GM04504 (cell line): ENCODE results near the gene ADK.
"Not testable (repeated sequence)": the region's sequence is repeated elsewhere in the genome, so short reads cannot be mapped to it uniquely, and the experiment has no call there.

Source experiments
- DNase-seq: peaks from one replicate; pipeline ENCODE4 v3.0.0-alpha.2; 2012; ENCODE audit warnings: low read depth

The ADK gene

DNA sequence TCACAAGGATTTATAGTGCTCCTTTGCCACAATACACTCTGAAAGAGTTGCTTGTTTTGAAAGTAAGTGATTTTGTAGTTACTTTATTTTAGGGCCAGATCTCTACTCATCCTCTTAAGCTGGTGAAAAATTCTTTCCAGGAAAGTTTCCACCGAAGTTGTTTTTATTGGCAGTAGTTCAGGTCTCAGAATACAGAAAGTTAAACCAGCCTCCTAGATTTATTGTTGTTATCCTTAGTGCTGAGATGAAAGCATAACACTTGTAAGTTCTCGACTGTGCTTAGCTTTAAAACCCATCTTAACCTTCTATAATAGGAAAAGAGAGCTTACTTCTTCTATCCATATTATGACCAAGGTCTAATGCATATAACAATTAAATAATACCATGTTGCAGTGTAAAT is 5.9 kb upstream of the ADK start:
- DNase-seq: peak; percentile 64

DNA sequence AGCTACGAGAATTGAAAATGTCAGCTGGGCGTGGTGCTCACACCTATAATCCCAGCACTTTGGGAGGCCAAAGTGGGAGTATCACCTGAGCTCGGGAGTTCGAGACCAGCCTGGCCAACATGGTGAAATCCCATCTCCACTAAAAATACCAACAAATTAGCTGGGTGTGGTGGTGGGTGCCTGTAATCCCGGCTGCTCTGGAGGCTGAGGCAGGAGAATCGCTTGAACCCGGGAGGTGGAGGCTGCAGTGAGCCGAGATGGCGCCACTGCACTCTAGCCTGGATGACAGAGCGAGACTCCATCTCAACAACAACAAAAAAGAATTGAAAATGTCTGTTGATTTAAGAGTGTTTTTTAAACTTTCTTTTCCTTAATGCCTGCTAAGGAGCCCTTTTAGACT is 4.0 kb upstream of the ADK start:
- not testable (repeated sequence) for DNase-seq

DNA sequence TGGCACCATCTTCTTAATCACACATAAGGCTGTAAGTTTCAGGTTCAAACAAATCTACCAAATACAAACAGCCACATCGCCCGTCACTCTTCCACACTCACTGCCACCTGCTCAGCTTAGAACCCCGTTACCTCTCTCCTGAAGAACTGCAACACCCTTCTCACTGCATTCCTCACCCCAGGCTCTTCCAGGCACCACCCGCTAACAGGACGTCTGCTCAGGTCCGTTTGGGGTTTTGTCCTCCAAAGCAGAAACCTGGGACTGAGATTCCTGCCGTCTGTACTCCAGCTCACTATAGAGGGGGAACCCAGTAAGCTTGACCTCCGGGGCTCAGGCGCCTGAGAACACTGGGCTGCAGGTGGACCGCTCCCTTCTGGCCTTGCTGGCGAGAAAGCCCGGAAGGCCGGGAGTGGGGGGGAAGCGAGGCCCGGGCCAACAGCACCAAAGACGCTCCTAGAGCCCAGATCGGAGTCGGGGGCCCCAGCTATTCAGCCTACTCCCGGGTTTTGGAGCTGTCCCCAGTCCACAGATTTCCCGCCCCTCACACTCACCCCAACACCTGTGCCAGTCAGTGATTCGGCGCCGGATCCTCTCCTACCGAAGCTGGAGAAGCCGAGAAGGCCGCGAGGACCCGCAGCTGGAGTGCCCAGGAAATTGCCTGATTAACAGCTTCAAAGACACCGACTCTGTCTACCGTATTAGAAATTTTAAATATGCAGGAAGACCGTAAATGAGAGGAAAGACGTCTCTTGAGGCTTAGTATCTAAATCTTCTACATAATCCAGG is 624 bp upstream of the ADK start, which contains the start of gene AP3M1:
AP3M1 (minus strand) TSS at position 625 of the 786 bp plus-strand sequence. CDS start 12,449 bp downstream, outside the sequence.
- DNase-seq: peak; percentile 26

DNA sequence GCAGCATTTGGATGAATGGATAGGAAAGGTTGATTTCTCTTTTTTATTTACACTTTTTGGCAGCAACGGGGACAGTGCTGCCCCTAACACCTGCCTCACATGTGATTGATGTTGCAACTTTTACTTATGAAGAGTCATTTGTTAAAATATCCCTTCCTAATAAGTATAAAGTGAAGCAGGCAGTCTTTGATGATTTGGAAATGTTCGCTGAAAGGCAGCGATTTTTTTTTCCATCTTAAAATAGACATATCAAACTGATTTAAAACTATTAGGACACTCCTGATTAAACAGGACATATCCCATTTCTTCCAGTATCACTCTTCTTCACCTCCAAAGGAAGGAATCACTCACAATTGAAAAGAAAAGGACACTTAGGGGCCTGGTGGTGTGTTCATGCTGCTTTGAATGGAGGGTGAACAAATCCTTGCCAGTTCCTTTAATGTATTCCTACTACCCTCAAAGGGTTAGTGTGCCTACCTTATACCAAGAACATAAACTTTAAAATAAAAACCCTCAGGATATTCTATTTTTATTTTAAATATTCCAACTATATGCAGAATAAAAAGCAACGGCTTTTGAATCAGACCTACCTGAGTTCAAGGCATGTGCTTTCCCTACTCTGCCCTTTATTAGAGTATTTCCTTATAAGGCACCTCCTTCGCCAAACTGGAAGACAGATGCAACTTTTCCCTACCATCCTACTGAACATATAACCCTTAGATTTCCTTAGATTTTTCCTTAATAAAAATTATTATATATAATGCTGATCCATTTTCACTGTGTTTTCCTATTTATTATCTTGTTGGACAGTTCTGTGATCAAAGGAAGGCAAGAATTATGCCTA is 1.1 kb downstream of the ADK start:
- no peak for DNase-seq

DNA sequence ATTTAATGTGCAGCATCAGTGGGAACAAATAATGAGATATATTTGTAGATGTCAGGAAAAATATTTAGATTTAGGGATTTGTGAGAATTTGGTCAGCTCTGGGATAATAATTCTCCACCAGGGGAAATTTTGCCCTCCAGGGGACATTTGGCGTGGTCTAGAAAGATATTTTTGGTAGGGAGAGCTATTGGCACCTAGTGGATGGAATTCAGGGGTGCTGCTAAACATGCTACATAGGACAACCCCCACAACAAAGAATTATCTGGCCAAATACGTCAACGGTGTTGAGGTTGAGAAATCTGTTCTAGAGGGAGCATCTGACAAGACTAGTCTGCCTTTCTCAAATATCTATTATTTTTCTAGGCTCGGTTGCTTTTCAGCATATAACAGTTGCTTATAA is 2.1 kb downstream of the ADK start:
- DNase-seq: no peak

DNA sequence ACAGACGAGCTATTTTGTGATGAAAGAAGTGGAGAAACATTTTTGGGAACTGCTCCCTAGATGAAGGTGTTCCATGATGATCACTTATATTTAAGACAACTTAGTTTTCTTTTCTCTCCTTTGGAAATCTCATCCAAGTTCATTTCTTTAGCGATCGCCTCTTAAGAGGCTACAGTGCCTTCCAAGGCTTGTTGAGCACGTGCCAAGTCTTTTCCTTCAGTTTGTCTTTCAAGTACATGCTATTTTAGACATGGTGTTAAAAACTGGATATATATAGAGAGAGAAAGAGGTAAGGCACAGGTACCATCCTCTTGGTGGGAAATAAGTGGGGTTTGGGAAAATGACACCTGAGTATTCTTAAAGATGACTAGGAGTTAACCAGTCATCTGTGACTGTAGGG is 2.7 kb downstream of the ADK start:
- DNase-seq: no peak

DNA sequence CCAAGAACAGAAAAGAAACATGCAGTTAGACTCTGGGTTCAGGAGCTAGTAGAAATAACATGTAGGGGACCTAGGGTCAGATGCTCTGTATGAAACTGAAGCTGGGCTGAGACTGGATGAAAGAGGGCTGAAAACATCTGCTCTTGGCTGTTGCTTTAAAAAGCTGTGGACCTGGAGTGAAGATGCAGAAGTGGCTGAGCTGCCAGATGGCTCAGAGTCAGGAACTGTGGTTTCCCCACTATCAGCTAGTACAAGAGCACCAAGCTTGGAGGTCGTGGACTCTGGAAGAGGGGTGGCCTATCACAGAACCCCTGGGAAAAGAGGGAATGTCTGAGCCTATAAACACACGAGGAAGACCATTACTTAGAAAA is 5.9 kb downstream of the ADK start:
- no peak for DNase-seq

DNA sequence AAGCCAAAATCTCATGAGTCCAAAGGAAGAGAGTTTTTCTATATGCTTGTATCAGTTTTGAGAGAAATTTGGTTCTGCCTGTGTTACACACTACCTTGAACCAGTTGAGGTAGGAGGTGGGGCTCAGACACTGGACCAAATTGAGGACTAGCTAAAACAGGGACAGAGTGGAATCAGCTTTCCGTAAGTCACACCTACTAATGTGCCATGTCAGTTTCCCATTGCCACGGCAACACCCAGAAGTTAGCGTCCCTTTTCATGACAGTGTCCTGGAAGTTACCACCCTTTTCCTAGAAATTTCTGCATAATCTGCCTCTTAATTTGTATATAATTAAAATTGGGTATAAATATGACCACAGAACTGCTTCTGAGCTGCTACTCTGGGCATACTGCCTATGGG is 9.0 kb downstream of the ADK start:
- DNase-seq: no peak

DNA sequence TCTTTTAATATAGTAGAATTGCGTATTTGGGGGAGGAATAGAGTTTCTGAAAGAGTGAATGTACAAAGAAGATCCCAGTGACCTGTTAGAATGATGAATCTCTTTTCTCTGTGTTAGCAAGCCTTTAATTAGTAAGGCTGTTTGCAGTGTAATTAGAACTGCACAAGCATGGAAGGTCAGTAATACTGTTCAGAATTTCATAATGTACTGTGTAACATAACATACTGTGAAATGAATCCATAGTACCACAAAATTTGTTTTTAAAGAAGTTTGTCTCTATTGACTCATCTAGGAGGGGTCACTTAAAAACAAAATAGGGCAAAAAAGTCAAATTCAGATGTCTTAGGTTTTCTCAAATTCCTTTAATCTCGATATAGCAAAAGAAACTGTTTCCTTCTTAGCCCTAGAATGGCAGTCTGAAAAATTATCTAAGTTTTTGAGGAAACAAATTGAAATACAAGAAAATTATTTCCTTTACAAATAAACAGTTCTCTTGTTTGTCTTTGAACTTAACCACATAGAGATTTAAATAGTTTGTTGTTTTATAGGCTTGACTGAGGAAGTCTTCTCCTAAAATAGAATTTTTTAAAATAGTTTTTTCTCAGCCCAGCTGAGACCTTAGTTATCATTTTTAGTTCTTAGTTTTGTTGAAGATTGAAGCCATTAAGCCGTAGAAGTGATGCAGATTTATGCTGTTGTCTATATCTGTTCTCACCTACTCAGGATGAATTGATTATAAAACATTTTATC is 12.5 kb downstream of the ADK start:
- no peak for DNase-seq

DNA sequence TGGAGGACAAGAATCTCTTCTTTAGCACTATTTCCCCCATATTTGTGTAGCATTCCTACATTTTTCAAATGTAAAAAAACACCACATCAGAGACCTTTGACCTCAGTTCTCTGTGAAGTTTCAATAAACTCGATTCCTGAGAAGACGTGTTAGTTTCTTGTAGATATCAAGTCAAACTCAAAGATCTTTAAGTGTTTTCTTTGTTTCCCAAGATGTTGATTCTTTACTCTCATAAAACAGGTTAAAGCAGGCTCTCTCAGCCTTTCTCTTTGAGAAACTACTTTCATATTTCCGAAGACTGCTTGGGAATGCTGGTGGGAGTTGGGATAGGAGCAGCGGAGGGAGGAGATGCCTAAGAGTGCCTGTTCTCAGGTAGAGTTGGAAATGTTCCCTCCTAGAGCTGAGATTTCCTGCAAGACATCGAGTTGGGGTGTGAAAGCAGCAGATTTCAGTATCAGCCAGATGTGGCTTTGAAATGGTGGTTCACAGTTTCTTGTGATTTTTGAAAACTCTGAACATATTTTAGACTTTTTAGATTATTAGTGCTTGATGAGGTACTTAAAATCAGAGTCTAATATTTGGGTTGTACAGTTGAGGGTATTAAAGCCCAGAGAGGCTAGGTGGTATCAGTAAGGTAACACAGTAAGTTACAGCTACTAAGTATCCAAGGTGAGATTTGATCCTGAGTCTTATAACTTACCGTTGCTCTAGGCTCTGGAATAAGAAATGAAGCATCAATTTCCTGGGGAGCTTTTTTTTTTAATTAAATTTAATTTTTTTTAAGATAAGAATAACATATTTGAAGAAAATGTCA is 13.9 kb downstream of the ADK start:
- DNase-seq: no peak

DNA sequence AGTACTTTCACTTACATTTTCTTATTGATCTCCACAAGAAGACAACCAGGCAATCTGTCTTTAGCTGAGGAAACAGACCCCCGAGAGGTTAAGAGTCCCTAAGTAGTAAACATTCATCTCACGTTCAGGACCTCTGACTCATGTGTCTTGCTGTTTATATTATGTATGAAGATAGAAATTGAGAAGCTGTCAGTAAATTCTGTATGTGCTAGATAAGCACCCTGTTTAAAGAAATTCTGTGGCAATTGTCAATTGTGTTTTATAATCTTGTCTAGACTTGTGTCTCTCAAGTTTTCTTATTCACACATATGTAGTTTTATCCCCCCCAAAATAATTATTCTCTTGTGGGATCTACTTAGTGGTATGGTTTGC is 14.5 kb downstream of the ADK start:
- DNase-seq: no peak

DNA sequence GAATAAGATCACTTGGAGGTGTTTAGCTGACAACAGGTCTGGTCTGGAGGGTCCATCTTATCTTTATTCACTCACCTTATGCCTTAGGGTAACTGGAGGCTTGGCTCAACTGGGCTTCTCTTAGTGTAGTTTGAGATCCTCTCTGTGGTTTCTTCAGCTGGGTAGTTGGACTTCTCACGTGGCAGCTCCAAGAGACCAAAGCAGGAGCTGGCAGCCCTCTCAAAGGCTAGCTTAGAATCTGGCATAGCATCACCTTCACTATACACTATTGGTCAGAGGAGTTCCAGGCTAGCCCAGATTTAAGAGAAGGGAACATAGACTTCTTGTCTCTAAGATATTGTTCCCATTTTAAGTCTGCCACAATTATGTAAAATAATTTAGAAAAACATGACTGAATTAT is 16.4 kb downstream of the ADK start:
- DNase-seq: no peak

DNA sequence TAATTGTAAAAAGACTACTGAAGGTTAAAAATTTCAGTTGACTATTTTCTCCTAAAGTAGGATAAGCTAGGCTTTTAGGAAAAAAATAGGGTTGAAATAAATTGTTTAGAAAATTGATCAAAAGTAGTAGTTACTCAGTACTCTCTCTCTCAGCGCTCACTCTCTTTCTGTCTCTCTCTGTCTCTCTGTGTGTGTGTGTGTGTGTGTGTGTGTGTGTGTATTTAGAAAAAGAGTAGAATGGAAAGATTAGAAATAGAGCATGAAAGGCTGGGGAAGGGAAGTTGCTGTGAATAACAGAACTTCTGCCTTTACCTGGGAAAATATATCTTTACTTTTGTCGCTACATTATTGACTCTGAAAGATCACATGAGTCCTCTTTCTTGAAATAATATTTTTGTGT is 20.6 kb downstream of the ADK start:
- no peak for DNase-seq

DNA sequence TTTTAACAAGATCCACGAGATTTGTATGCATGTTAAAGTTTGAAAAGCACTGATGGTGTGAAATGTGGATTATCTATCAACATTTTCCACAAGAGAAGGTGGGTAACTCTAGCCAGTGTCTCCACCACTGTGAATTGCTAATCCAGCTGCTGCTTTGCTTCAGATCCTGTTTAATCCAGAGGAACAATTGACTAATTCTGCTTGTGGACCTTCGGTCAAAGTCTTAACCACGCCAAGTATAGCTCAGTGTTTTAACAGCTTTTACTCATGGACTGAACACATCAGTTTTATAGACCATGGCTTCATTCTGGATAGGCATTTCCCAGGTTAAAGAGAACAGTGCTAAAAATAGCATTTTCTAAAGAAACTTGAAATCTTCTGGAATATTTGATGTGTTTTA is 23.5 kb downstream of the ADK start:
- DNase-seq: no peak

DNA sequence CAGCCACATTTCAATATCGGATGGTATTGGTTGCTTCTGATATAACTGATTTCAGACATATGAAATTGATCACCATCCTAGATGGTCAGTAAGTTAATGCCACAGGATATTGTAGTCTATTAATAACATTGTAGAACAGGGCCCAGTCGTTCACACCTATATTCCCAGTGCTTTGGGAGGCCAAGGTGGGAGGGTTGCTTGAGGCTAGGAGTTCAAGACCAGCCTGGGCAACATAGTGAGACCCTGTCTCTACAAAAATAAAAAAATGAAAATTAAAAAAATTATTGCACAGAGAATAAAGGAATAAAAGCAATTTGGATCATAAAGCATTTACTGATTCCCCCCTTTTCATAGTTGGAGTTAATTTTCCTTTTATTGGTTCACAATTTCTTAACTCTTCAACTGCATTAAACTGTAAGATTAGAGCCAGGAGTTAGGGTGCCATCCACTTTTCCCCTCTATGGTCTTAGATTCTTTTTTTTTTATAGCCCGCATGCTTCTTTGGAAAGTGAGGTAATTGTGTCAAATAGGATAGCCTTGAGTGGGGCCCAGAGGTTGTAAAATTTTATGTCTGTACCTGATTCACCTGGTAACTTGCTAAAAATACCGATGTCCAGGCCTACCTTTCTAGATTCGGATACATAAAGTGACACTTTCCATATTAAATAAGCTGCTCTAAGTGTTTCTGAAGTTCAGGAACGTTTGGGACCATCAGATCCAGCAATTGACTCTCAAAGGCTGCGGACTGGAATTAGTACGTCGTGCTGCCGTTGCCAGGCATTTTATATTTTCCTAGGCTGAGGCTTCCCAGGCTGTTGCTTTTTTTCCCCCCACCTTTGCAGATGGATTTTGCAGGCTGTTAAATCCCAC is 24.7 kb downstream of the ADK start:
- no peak for DNase-seq

DNA sequence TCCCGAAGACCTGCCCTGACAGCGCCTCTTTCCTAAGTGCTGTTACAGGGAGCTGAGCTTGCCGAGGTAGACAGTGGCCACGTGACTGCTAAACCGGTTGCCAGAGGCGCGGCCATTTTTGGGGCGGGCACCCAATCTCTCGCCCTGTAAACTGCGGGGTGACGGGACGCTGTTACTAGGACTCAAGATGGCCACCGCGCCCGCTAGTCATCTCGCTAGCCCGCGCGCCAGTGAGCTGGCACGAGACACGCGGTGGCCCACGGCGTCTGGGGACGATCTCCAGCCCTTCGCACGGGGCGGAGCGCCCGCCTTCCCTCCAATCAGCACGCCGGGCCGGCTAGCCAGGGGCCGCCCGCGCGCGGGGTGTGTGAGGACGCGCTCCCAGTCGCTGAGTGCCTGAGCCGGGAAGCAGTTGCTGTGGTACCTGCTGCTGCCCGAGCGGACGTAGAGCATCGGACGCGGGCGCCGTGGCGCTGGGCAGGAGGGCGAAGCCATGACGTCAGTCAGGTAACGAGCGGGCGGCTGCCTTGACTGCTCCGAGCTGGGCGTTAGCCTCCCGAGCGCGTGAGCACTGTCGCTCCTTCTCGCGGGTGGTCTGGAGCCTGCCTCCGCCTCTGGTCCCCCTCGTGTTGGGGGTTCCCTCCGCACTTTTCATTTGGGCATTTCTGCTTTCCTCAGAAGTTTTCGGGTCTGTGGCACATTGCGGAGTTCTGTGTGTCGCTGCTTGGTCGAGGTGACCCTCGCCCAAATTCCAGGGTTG is 25.5 kb downstream of the ADK start:
- peak; percentile 92 for DNase-seq

DNA sequence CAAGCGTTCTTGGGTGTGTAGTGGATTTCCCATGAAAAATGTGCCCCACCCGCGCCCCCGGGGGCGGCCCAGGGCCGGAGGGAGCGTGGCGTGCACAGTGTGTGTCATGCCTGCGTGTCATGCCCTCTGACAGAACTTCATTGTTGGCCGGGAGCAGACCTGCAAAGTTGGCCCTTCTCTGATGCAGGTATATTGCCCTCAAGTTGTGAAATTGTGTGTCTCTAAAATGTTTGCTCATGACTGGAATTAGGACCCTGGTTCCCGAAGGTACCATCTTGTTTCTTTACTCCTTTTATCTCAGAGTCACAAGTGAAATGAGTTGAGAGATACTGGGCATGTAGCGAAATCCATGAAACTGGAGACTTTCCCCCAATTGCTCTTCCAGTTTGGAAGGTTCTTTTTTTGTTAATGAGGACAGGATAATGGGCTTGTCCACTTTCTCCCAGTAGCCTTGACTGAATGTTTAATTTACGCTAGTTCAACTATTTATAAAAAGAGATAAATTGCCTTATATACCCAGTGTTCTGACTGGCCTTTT is 26.2 kb downstream of the ADK start:
- DNase-seq: no peak

DNA sequence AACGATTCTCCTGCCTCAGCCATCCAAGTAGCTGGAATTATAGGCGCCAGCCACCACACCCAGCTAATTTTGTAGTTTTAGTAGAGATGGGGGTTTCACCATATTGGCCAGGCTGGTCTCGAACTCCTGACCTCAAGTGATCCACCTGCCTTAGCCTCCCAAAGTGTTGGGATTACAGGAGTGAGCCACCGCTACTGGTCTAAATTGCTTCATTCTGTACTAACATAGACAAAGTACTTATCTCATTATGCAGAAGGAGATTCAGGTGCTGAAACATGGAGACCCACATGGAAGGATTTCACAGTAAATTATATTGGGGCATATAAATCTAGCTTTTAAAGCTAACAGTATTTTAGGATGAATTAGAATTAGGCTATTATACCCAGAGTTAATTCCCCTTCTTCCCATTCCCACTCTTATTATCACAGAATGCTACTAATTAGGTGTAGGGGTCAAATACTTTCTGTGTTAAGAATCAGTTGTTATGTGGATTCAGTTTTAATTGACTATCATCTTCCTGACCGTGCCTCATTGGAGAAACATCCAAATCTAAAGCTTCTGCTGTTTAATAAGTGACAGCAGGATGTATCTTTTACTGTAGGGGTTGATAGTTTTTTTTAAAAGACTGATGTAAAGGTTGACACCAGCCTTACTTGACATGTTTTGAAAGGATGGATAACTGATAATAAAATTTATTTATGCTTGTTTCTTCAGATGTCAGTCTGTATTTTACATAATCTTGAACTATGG is 27.2 kb downstream of the ADK start:
- DNase-seq: no peak

DNA sequence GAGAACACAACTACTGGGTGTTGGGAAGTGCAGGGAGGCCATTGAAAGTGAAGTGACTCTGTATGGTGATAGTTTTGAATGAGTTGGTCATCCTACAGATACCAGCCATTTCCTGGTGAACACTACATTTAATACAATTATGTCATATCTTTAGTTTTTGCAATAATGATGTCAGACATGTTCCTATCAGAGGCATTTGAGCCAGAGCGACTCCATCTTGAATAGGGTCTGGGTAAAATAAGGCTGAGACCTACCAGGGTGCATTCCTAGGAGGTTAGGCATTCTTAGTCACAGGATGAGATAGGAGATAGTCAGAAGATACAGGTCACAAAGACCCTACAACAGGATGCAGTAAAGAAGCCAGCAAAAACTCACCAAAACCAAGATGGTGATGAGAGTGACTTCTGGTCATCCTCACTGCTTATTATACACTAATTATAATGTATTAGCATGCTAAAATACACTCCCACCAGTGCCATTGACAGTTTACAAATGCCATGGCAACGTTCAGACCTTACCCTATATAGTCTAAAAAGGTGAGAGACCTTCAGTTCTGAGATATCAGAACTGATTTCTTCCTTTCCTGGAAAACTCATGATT is 28.2 kb downstream of the ADK start:
- DNase-seq: no peak
